Stimulated activated CD4-positive, alpha-beta T cell treated with anti-CD3 and anti-CD28 coated beads, Interleukin-15, amount 100 ng/mL, for 24 hours (primary cell): ENCODE results near the gene BEX1.
"Not testable (repeated sequence)": the region's sequence is repeated elsewhere in the genome, so short reads cannot be mapped to it uniquely, and the experiment has no call there.

Experiments
- DNase-seq: peaks from one replicate; pipeline ENCODE4 v3.0.0-alpha.2; 2020

BEX1 gene

GRCh38 chrX:103063918-103064434 is at the start of gene BEX1:
TSS of gene BEX1 (minus strand) at chrX:103064171. CDS start at chrX:103063274, 897 bp downstream.
- DNase-seq: peak; percentile 50

GRCh38 chrX:103109497-103109896 is 45.5 kb upstream of the BEX1 start:
- not testable (repeated sequence) for DNase-seq

DNA sequence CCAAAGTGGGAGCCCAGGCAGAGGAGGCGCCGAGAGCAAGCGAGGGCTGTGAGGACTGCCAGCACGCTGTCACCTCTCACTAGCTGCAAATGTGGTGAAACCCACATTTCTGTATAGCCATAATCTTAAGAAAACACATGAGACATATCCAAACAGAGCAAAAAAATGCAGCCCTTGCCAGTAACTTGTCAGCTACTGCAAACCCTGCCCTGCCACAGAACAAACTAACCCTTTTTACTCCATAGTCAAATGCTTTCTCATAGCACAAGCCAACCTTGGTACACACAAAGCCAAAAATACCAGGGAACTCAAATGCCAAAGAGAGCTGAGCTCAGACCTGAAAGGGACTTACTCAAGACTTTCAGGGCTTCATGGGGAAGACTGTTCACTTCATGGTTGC is 43.9 kb upstream of the BEX1 start:
- no peak for DNase-seq

GRCh38 chrX:103107227-103107737 is 43.3 kb upstream of the BEX1 start:
- not testable (repeated sequence) for DNase-seq

DNA sequence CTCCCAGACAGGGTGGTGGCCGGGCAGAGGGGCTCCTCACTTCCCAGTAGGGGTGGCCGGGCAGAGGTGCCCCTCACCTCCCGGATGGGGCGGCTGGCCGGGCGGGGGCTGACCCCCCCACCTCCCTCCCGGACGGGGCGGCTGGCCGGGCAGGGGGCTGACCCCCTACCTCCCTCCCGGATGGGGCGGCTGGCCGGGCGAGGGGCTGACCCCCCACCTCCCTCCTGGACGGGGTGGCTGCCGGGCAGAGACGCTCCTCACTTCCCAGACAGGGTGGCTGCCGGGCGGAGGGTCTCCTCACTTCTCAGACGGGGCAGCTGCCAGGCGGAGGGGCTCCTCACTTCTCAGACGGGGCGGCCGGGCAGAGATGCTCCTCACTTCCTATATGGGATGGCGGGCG is 40.4 kb upstream of the BEX1 start:
- not testable (repeated sequence) for DNase-seq

- DNase-seq: not testable (repeated sequence)
These were observed 39.9 kb upstream of the BEX1 start for GRCh38 chrX:103103866-103104265.

DNA sequence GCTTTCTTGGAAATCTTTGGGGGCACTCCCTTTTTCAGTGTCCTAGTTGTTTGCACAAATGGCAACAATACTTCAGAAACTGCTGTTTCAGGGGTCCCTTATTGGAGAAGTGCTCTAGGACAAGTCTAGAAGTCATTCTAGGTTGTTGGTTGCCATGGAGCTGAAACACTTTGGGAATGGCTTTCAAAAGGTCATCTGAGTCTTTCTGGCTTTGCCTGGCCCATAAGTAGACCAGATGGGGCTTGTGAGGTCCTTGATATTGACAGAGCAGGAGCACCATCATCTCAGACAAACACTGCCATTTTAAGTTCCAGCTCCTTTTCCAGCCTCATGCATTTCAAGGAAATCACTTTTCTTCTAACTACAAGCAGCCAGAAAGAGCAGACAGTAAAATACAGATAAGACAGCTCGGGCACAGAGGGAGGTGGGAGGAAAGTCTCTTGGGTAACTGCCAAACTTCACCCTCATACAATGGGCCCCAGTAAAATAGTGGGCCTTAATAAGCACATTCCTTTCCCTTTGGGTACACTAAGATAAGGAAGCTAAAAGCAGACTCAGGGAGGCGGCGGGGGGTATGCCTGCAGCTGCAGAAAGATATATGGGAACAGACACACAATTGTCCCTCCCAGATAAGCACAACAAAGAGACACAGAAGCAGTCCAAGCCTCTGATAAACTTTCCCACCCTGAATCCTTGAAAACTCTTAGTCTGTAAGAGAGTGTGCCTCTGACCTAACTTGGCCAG is 37.5 kb upstream of the BEX1 start:
- no peak for DNase-seq

GRCh38 chrX:103100484-103100883 is 36.5 kb upstream of the BEX1 start:
- DNase-seq: no peak

DNA sequence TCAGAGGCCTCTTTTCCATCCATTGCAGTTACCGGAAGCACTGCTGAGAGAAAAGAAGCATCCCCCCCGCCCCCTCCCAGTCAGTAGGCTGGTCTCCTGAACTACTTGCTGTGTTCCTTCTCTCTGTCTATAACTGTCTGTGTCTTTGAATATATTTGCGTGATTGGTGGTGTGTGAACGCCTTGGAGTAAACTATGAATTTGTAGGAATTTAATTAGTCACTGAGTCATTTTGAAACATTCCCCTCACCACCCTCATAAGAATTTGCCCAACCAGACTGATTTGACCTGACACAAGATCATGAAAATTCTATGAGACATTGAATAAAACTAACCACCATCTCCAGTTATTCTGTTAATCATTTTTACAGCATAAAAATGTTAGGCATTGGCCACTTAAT is 35.7 kb upstream of the BEX1 start:
- no peak for DNase-seq

DNA sequence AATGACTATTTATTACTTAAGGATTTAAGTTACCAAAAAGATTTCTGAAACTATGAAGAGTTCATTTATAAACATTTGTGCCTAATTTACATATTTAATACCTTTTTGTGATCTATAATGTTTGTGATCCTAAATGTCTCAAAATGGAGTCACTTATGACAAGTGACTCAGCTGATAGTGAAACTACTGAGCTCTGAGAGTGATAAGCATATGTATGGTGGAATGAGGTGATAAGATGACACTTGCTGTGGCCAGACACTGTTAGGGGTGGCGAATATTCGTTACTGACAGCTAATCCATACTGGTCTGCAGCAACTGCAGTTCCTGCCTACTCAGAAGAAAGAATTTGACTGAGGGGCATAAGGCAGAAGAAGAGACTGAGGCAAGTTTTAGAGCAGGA is 34.5 kb upstream of the BEX1 start:
- DNase-seq: no peak

DNA sequence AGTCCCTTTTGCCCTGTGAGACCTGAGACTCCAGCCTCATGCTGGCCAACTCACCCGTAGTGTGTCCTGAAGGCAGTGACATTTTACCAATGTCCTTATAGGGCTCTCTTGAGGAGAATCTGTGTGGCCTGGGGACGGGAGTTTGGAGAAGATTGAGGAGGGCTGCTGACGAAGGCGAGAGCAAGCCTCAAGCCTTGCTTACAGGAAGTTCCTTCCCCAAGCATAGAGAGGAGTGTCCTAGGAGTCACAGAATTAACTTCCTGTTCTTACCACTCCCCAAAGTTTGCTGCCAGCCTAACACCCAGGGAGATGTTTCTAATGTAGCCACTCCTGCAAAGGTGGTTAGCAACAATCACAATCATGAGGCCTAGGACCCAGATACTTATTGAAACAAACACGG is 29.0 kb upstream of the BEX1 start, which contains the start of gene NXF3:
Gene NXF3 (minus strand): TSS at position 202 of the 400 bp plus-strand sequence. CDS start 120 bp downstream, at position 82.
- no peak for DNase-seq

DNA sequence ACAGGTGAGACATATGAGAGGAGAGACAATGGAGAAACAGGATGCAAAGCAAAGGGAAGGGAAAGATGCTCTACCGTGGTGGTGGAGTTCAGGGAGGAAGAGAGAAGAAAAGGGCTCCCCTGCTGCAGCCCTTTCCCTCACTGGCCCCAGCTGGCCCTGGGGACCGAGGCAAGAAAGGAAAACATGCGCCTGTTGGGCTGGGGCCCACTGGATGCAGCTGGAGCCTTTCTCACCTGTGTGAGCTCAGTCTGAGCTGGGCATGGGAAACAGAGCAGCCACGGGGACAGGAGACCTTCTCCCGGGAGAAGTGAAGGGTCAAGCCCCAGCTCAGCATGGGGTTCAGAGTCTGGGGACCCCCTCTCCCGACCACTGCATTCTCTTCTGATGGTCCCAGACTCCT is 17.1 kb upstream of the BEX1 start:
- no peak for DNase-seq

DNA sequence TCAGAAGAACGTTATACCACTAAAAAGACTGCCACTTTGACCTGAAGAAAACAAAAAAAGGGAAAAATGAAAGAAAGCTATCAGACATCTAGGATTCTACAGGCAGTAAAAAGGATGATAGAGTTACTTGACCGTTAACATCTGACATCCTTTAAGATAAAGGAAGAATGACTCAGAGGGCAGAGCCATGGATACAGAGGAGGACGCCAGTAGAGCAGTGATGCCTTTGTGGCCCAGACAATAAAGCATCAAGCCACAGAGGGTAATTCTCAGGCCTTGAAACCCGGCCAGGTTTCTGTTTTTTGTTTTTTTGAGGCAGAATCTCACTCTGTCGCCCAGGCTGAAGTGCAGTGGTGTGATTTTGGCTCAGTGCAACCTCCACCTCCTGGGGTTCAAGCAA is 9.5 kb upstream of the BEX1 start:
- DNase-seq: no peak

DNA sequence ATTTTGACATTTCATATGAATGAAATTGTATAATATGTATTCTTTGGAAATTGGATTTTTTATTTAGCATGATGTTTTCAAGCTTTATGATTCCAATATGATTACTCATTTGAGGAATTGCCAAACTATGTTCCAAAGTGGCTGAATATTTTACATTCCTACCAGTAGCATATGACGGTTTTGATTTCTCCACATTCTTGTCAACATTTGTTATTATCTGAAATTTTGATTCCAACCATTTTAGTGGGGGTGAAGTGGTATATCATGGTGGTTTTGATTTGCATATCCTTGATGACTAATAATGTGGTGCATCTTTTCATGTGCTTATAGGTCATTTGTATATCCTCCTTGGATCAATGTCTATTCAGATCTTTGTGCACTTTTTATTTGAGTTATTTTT is 2.6 kb upstream of the BEX1 start:
- DNase-seq: no peak

- DNase-seq: no peak
These were observed 653 bp downstream of the BEX1 start for GRCh38 chrX:103063191-103063845.

DNA sequence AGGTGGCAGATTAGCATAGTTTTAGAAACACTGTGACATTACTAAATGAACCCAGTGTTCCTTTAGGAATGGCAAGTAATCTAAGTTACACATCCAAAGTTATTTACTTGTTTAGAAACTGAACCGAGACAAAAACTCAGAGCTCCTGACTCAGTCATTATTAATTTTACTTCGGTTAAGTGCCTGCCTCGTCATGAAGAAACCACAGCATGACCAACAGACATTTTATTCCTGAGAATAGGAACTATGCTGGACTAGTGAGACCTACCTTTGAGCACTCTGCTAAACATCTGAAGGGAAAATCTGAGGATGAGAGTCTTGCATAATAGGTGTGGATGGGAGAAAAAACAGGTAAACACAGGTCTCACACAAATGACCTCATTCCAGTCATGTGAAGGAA is 2.5 kb downstream of the BEX1 start:
- no peak for DNase-seq

GRCh38 chrX:103056902-103057301 is 7.1 kb downstream of the BEX1 start:
- DNase-seq: no peak

- no peak for DNase-seq
These were observed 11.3 kb downstream of the BEX1 start for GRCh38 chrX:103052625-103053024.

GRCh38 chrX:103051260-103051789 is 12.6 kb downstream of the BEX1 start:
- no peak for DNase-seq

DNA sequence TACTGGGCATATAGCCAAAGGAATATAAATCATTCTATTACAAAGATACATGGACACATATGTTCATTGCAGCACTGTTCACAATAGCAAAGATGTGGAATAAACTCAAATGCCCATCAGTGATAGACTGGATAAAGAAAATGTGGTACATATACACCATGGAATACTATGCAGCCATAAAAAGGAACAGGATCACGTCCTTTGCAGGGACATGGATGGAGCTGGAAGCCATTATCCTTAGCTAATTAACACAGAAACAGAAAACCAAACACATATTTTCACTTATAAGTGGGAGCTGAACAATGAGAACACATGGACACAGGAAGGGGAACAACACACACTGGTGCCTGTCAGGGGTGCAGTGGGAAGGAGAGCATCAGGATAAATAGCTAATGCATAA is 30.6 kb downstream of the BEX1 start:
- not testable (repeated sequence) for DNase-seq

DNA sequence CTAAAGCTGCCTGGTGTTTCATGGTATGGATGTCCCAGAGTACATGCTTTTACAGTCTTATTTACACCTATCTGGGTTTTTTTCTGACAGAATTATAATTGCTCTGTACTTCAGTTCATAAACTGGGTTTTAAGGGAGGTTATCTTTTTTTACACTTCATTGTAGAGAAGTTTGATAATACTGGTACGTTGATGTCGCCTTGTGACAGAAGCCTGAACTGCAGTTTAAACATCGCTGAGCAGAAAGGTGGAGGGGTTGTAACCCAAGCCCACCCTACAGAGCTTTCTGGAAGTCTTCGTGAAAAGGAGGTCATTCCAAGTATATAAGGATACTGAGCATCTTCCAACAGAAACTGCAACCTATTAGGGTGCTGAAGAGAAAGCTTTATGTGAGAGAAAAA is 46.4 kb downstream of the BEX1 start:
- DNase-seq: no peak

DNA sequence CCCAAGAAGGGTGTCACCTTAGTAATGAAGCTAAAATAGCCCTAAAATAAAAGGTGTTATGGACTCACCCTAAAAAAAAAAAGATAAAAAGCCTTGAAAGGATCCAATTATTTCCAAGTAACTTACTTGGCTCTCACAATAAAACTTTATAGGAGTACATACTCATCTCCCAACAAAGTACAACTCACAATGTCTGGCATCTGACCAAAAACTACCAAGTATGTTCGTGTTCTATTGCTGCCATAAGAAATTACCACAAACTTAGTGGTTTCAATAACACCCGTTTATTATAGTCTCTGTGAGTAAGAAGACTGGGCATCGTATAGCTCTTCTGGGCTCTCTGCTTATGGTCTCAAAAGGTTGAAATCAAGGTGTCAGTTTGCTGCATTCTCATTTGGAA is 51.0 kb downstream of the BEX1 start:
- DNase-seq: no peak
